Liver (tissue), 9 donors: ENCODE results near the gene METTL15. TPM values are rescaled to one million over a fixed set of nuclear protein-coding genes. Genes with fewer than 3 reads are reported as not detected.
"Not testable (repeated sequence)": the region's sequence is repeated elsewhere in the genome, so short reads cannot be mapped to it uniquely, and the experiment has no call there.

ENCODE experiments used
- DNase-seq: peaks from one replicate; pipeline ENCODE4 v3.0.0-alpha.2; 2017; ENCODE audit warnings: low spot score
- H3K27ac ChIP-seq, 2 donors: one replicate each; pipeline ENCODE4 v1.7.0; 2013; ENCODE audit warnings: inconsistent platforms in 2 of 2, low read length in 2 of 2, control low read depth in 1 of 2, low read depth in 1 of 2, mild to moderate bottlenecking in 1 of 2
- H3K27me3 ChIP-seq, 4 donors: one replicate each; pipeline versions ENCODE4 v1.6.1 to v1.7.0; 2013; ENCODE audit warnings: low read length in 3 of 4, inconsistent platforms in 1 of 4, mild to moderate bottlenecking in 1 of 4, moderate library complexity in 1 of 4; ENCODE audit not compliant: control insufficient read depth in 4 of 4, insufficient read depth in 4 of 4
- H3K36me3 ChIP-seq, 4 donors: one replicate each; pipeline versions ENCODE4 v1.6.1 to v1.7.0; 2013; ENCODE audit warnings: low read length in 3 of 4, mild to moderate bottlenecking in 3 of 4, low read depth in 1 of 4, moderate library complexity in 1 of 4; ENCODE audit not compliant: control insufficient read depth in 4 of 4, insufficient read depth in 3 of 4
- H3K4me1 ChIP-seq, 4 donors: one replicate each; pipeline versions ENCODE4 v1.6.1 to v1.7.0; 2013; ENCODE audit warnings: low read length in 3 of 4, mild to moderate bottlenecking in 3 of 4, moderate library complexity in 1 of 4; ENCODE audit not compliant: control insufficient read depth in 4 of 4, insufficient read depth in 4 of 4
- H3K4me3 ChIP-seq, 3 donors: one replicate each; pipeline versions ENCODE4 v1.6.1 to v1.7.0; 2013; ENCODE audit warnings: low read length in 3 of 3, control low read depth in 1 of 3, low read depth in 1 of 3, mild to moderate bottlenecking in 1 of 3
- H3K9ac ChIP-seq, 2 donors: one replicate each; pipeline ENCODE4 v1.7.0; 2013; ENCODE audit warnings: low read length in 2 of 2, mild to moderate bottlenecking in 2 of 2, moderate library complexity in 2 of 2, control low read depth in 1 of 2, low read depth in 1 of 2
- H3K9me3 ChIP-seq, 4 donors: one replicate each; pipeline versions ENCODE4 v1.6.1 to v1.7.0; 2013; ENCODE audit warnings: low read length in 3 of 4; ENCODE audit not compliant: control insufficient read depth in 4 of 4
- EGR1 ChIP-seq, 2 donors: IDR thresholded peaks; 2 replicates each; pipeline ENCODE4 v1.6.1; 2016 to 2018; ENCODE audit warnings: antibody characterized with exemption in 2 of 2, low read depth in 2 of 2
- FOXA1 ChIP-seq: IDR thresholded peaks from 2 replicates; pipeline ENCODE4 v1.6.1; 2016; ENCODE audit warnings: antibody characterized with exemption
- FOXA2 ChIP-seq: IDR thresholded peaks from 2 replicates; pipeline ENCODE4 v1.6.1; 2016; ENCODE audit warnings: antibody characterized with exemption
- GABPA ChIP-seq, 2 donors: IDR thresholded peaks in 1 of 2; conservative IDR thresholded peaks in 1 of 2; 2 replicates each; pipeline ENCODE4 v1.6.1; 2016; ENCODE audit warnings: antibody characterized with exemption in 2 of 2, mild to moderate bottlenecking in 1 of 2, moderate library complexity in 1 of 2
- HNF4A ChIP-seq, 2 donors: conservative IDR thresholded peaks; 2 replicates each; pipeline ENCODE4 v1.6.1; 2016; ENCODE audit warnings: antibody characterized with exemption in 2 of 2, mild to moderate bottlenecking in 2 of 2
- HNF4G ChIP-seq: IDR thresholded peaks from 2 replicates; pipeline ENCODE4 v1.6.1; 2016; ENCODE audit warnings: antibody characterized with exemption
- NR2F2 ChIP-seq: IDR thresholded peaks from 2 replicates; pipeline ENCODE4 v1.6.1; 2016; ENCODE audit warnings: antibody characterized with exemption
- RXRA ChIP-seq, 2 donors: IDR thresholded peaks; 2 replicates each; pipeline ENCODE4 v1.6.1; 2017 to 2018; ENCODE audit warnings: antibody characterized with exemption in 2 of 2, mild to moderate bottlenecking in 1 of 2
- WGBS: extraction: QIAGEN DNeasy Blood & Tissue Kit; methylation state at CpG from one replicate; pipeline ENCODE4 v1.1.7; 2013; 5-methylcytosine and 5-hydroxymethylcytosine counted together
- polyA plus RNA-seq, 2 donors: library from polyadenylated mRNA; stranded (reverse) in 1 of 2; unstranded in 1 of 2; fragments of 200-250 nt in 1 of 2; fragments of >200 nt in 1 of 2; fragmentation: Nextera tagmentation in 1 of 2; extraction: Ambion mirVana in 1 of 2; gene quantifications; one replicate each; pipeline versions ENCODE4 v1.2.1 to v1.2.3, GENCODE V29; 2013 to 2015
- total RNA-seq, 2 donors: library from RNA; depleted of rRNA; stranded (reverse); fragments of >200 nt; gene quantifications; one replicate each; pipeline ENCODE4 v1.2.3, GENCODE V29; 2014
- TF ChIP-seq, protein P1 (sequence below): IDR thresholded peaks from 2 replicates; pipeline ENCODE4 v1.6.1; 2016; ENCODE audit warnings: antibody characterized with exemption, mild to moderate bottlenecking
- TF ChIP-seq, protein P2 (sequence below): fragments of 150-350 bp; IDR thresholded peaks from 2 replicates; pipeline ENCODE4 v1.5.1; 2017; ENCODE audit warnings: improper control_type of control experiment, low read depth, low read length; ENCODE audit not compliant: missing input control
- TF ChIP-seq, protein P3 (sequence below): IDR thresholded peaks from 2 replicates; pipeline ENCODE4 v1.6.1; 2016; ENCODE audit warnings: antibody characterized with exemption
- TF ChIP-seq, protein P4 (sequence below): IDR thresholded peaks from 2 replicates; pipeline ENCODE4 v1.6.1; 2016; ENCODE audit warnings: antibody characterized with exemption
- TF ChIP-seq, protein P5 (sequence below): IDR thresholded peaks from 2 replicates; pipeline ENCODE4 v1.6.1; 2016; ENCODE audit warnings: antibody characterized with exemption
- donor health status: healthy.
- donor health status: healthy.
- donor health status: healthy.
- donor health status: healthy.
- donor health status: healthy.

Gene METTL15
- total and polyA plus RNA-seq, 4 donors: 4.1 to 11.5 (median 8.1) TPM

DNA sequence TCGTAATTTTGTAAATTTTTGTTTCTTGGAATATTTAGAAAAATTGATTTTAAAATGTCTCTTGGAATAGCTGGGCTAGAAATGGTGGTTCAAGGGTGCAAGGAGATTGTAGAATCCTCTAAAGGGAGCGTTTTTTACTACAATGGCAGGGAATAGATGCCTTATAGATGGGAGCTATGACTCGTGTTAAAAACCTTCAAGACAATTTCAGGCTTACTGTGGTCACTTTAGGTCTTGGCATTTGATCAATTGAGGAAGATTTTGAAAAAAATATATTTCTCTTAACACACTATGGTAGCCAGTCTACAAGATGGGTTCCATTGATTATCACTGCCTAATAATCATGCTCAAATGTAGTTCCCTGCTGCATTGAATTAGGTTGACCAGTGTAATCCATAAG is 25.0 kb downstream of the METTL15 start:
- Histone ChIP-seq H3K36me3 (peaks cover 0 to 4% (median under 1%) of the 10 kb centered on the region in 4 donors), H3K27me3 (no peaks in the 10 kb centered on the region), H3K9ac (no peak overlapping the region), H3K27ac (no peak overlapping the region), H3K4me3 (no peak overlapping the region), H3K4me1 (no peaks in the 10 kb centered on the region), H3K9me3 (no peaks in the 10 kb centered on the region)
- WGBS: 98% methylated on average over 3 of the region's 3 CpGs
- TF ChIP-seq HNF4A (conservative IDR thresholded peaks at IDR 0.05) (no peak), NR2F2 (no peak), EGR1 (IDR thresholded peaks at IDR 0.05; ENCODE audit: low read depth in 2 of 2) (no peak), HNF4G (no peak), RXRA (IDR thresholded peaks at IDR 0.05) (no peak), FOXA1 (no peak)
- TF ChIP-seq, protein P1, sequence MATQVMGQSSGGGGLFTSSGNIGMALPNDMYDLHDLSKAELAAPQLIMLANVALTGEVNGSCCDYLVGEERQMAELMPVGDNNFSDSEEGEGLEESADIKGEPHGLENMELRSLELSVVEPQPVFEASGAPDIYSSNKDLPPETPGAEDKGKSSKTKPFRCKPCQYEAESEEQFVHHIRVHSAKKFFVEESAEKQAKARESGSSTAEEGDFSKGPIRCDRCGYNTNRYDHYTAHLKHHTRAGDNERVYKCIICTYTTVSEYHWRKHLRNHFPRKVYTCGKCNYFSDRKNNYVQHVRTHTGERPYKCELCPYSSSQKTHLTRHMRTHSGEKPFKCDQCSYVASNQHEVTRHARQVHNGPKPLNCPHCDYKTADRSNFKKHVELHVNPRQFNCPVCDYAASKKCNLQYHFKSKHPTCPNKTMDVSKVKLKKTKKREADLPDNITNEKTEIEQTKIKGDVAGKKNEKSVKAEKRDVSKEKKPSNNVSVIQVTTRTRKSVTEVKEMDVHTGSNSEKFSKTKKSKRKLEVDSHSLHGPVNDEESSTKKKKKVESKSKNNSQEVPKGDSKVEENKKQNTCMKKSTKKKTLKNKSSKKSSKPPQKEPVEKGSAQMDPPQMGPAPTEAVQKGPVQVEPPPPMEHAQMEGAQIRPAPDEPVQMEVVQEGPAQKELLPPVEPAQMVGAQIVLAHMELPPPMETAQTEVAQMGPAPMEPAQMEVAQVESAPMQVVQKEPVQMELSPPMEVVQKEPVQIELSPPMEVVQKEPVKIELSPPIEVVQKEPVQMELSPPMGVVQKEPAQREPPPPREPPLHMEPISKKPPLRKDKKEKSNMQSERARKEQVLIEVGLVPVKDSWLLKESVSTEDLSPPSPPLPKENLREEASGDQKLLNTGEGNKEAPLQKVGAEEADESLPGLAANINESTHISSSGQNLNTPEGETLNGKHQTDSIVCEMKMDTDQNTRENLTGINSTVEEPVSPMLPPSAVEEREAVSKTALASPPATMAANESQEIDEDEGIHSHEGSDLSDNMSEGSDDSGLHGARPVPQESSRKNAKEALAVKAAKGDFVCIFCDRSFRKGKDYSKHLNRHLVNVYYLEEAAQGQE: no peak
- TF ChIP-seq, protein P2, sequence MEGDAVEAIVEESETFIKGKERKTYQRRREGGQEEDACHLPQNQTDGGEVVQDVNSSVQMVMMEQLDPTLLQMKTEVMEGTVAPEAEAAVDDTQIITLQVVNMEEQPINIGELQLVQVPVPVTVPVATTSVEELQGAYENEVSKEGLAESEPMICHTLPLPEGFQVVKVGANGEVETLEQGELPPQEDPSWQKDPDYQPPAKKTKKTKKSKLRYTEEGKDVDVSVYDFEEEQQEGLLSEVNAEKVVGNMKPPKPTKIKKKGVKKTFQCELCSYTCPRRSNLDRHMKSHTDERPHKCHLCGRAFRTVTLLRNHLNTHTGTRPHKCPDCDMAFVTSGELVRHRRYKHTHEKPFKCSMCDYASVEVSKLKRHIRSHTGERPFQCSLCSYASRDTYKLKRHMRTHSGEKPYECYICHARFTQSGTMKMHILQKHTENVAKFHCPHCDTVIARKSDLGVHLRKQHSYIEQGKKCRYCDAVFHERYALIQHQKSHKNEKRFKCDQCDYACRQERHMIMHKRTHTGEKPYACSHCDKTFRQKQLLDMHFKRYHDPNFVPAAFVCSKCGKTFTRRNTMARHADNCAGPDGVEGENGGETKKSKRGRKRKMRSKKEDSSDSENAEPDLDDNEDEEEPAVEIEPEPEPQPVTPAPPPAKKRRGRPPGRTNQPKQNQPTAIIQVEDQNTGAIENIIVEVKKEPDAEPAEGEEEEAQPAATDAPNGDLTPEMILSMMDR: no peak
- TF ChIP-seq, protein P3, sequence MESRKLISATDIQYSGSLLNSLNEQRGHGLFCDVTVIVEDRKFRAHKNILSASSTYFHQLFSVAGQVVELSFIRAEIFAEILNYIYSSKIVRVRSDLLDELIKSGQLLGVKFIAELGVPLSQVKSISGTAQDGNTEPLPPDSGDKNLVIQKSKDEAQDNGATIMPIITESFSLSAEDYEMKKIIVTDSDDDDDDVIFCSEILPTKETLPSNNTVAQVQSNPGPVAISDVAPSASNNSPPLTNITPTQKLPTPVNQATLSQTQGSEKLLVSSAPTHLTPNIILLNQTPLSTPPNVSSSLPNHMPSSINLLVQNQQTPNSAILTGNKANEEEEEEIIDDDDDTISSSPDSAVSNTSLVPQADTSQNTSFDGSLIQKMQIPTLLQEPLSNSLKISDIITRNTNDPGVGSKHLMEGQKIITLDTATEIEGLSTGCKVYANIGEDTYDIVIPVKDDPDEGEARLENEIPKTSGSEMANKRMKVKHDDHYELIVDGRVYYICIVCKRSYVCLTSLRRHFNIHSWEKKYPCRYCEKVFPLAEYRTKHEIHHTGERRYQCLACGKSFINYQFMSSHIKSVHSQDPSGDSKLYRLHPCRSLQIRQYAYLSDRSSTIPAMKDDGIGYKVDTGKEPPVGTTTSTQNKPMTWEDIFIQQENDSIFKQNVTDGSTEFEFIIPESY: no peak
- no peak for DNase-seq

DNA sequence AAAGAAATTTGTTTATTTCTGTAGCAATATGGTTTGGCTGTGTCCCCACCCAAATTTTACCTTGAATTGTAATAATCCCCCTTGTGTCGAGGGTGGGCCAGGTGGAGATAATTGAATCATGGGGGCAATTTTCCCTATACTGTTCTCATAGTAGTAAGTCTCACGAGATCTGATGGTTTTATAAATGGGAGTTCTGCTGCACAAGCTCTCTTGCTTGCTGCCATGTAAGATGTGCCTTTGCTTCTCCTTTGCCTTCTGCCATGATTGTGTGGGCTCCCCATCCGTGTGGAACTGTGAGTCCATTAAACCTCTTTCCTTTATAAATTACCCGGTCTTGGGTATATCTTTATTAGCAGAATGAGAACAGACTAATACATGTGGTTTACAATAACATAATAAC is 28.0 kb downstream of the METTL15 start:
- not testable (repeated sequence) for H3K4me1 ChIP-seq, DNase-seq, H3K9ac ChIP-seq, H3K36me3 ChIP-seq, H3K27me3 ChIP-seq, H3K4me3 ChIP-seq, H3K27ac ChIP-seq, H3K9me3 ChIP-seq
- WGBS: 97% methylated on average over 4 of the region's 4 CpGs

DNA sequence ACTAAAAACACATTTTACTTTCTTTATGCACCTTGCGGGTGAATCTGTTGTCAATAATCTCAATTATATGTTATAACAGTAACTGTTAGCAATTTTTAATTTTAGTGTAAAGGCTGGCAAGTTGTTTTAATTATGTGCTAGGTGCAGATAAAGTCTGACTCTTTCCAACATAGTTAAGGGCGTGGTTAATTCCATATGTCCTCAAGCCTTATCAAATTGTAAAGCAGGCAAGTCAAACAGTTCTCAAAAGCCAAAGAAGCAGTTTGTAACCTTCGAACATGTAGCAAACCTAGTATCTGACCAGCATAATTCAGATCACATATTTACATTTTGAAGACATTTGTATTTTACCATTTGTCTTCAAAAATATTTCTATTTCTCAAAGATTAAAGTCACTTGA is 29.2 kb downstream of the METTL15 start:
- H3K36me3 ChIP-seq: peaks cover 0 to 3% (median under 1%) of the 10 kb centered on the region in 4 donors
- H3K4me1 ChIP-seq: no peaks in the 10 kb centered on the region
- TF ChIP-seq FOXA2: no peak
- no peak for TF ChIP-seq GABPA (IDR thresholded peaks at IDR 0.05 in 1 of 2, conservative IDR thresholded peaks at IDR 0.05 in 1 of 2)
- TF ChIP-seq, protein P1: no peak
- TF ChIP-seq, protein P3: no peak
- TF ChIP-seq HNF4A (conservative IDR thresholded peaks at IDR 0.05): no peak
- TF ChIP-seq HNF4G: no peak
- TF ChIP-seq, protein P4, sequence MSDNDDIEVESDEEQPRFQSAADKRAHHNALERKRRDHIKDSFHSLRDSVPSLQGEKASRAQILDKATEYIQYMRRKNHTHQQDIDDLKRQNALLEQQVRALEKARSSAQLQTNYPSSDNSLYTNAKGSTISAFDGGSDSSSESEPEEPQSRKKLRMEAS: no peak
- no peak for TF ChIP-seq EGR1 (IDR thresholded peaks at IDR 0.05; ENCODE audit: low read depth in 2 of 2)
- TF ChIP-seq, protein P5, sequence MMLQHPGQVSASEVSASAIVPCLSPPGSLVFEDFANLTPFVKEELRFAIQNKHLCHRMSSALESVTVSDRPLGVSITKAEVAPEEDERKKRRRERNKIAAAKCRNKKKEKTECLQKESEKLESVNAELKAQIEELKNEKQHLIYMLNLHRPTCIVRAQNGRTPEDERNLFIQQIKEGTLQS: no peak
- TF ChIP-seq NR2F2: no peak

More for the DNA sequence above, 29.2 kb downstream of the METTL15 start:
- 97% methylated on average over 3 of the region's 3 CpGs for WGBS
- DNase-seq: no peak
- H3K9me3 ChIP-seq: peaks cover 3 to 6% (median 4%) of the 10 kb centered on the region in 4 donors
- H3K9ac ChIP-seq: no peak overlapping the region
- H3K27me3 ChIP-seq: no peaks in the 10 kb centered on the region
- H3K4me3 ChIP-seq: no peak overlapping the region
- no peak overlapping the region for H3K27ac ChIP-seq
